HG03280 (cell line): ENCODE data around the gene RITA1.

ENCODE experiments used
- ATAC-seq: cut with Tn5 transposase; IDR thresholded peaks from one replicate; pipeline ENCODE4 v1.9.1; 2021; ENCODE audit warnings: mild to moderate bottlenecking, moderate library complexity; ENCODE audit not compliant: unreplicated experiment

RITA1 gene

GRCh38 chr12:113173081-113173698, 12.3 kb upstream of the RITA1 start:
- no peak for ATAC-seq

GRCh38 chr12:113174461-113175384, 10.8 kb upstream of the RITA1 start:
- no peak for ATAC-seq

- ATAC-seq: no peak
Observed at GRCh38 chr12:113179023-113179422, 6.5 kb upstream of the RITA1 start.

DNA sequence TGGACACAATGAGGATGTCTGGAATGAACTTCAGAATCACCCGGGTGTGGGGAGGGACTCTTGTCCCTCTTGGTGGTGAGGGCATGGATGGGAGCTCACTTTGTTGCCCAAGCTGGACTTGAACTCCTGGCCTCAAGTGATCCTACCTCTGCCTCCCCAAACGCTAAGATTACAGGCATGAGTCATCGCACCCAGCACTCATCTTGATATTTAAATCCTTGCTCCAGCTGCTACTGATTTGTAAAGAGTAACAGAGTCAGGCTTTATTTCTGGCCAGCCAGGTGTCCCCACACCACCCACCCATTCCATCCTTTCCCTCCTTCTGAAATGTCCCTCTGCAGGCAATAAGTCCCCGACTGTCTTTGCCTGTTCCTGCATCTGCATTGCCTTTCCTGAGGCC, 5.2 kb upstream of the RITA1 start:
- ATAC-seq: no peak

- ATAC-seq: no peak
Observed at GRCh38 chr12:113181975-113182374, 3.5 kb upstream of the RITA1 start.

GRCh38 chr12:113183030-113183589, 2.4 kb upstream of the RITA1 start:
- ATAC-seq: no peak

GRCh38 chr12:113184098-113184899, 1.2 kb upstream of the RITA1 start:
- peak; percentile 47 for ATAC-seq

- peak; percentile 86 for ATAC-seq
Observed at GRCh38 chr12:113184900-113185179, 681 bp upstream of the RITA1 start.

- ATAC-seq: peak; percentile 3
Observed at GRCh38 chr12:113186033-113186365, 478 bp downstream of the RITA1 start.

- no peak for ATAC-seq
Observed at GRCh38 chr12:113186666-113187325, 1.3 kb downstream of the RITA1 start.

GRCh38 chr12:113189361-113189760, 3.8 kb downstream of the RITA1 start:
- no peak for ATAC-seq

DNA sequence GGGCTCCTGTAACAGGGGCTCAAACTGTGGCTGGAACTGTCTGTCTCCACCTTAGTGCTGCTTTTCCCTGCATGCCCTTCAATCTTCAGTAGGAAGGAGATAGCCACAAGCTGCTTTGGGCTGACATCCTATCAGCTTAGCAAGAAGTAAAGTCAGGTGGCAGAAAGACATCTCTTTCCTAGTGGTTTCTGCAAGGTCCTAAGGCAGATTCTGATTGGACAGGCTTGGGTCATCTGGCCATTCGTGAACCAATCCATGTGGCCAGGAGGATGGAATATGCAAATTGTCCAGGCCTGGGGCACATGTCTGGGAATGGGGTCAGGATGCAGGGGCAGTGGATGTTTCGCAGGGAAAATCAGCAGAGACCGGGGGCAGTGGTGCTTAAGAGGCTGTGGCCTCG, 5.2 kb downstream of the RITA1 start:
- no peak for ATAC-seq

DNA sequence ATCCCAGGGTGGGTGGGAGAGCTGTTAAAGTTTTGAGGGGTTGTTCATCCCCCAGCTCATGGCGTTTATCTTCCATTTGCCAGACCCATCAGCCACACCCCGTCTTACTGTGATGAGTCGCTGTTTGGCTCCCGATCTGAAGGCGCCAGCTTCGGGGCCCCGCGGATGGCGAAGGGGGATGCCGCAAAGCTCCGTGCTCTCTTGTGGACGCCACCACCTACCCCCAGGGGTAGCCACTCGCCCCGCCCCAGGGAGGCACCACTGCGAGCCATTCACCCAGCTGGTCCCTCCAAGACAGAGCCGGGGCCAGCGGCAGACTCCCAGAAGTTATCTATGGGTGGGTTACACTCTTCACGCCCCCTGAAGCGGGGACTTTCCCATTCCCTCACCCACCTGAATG, 5.7 kb downstream of the RITA1 start:
- no peak for ATAC-seq

DNA sequence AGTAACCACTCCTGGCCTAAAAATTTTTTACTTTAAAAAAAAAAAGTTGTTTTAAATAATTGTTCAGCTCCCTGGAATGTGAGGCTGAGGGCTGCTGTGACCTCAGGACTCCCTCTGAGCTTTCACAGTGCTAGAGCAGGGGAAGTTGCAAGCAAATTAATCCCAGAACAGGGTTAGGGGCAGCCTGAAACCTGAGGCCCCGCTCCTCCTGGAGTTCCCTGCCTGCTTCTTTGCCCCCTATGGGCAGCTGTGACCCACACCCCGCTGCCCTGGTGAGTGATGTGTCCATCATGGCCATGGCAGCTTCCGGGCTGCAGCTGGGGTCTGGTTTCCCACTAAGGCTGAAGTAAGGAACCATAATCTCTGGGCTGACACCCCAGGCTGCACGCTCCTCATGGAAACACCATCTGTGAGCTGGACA, 9.5 kb downstream of the RITA1 start:
- no peak for ATAC-seq

DNA sequence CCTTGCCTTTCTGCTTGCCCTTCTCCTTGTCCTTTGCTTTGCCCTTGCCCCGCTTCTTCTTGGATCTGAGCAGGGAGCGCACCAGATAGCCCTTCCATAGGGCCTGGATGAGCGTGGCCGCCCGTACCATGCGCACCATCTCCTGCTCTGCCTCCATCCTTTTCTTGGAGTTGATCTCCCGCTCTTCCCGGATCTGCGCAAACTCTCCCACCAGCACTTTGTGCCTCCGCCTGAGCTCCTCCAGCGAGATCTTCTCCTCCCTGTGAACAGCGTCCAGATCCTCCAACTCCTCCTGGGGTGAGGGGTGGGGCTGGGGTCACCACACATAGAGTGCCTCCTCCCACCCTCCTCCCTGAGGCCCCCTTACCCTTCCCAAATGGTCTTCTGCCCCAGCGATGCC, 10.1 kb downstream of the RITA1 start:
- no peak for ATAC-seq

DNA sequence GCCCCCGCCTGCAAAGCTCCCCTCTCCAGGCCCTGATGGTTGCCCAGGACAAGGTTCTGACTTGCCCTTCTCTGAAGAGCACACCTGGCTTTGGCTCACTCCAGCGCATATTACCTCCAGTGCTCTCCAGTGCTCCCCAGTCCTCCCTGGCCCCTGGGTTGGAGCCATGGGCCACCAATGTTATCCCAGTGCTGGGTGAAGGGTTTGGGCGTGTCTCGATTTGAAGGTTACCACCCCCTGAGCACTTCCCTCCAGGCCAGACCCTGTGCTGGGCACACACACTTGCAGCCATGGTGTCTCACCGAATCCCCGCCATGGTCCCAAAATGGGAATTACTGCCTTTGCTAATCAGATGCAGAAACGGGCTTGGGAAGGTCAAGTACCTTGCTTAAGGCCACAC, 11.1 kb downstream of the RITA1 start:
- ATAC-seq: no peak

GRCh38 chr12:113196990-113197389, 11.5 kb downstream of the RITA1 start:
- peak; percentile 79 for ATAC-seq

DNA sequence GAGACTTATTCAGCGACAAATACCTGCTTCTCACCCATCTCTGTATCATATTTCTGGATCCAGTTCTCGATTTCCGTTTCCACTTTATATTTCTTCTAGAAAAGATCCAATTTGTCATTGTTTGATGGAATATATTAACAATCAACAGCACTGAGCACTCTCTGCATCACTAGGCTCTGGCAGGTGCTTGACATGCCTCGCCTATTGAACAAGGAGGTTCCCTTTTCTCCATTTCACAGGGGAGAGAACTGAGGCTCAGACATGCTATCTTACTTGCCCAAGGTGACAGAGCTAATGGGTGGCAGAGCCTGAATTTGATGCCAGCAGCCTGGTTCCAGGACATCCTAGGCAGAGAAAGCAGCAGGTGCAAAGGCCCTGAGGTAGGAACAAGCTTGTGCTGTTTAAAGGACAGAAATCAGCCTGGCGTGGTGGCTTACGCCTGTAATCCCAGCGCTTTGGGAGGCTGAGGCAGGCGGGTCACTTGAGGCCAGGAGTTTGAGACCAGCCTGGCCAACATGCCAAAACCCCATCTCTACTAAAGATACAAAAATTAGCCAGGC, 12.1 kb downstream of the RITA1 start:
- no peak for ATAC-seq

DNA sequence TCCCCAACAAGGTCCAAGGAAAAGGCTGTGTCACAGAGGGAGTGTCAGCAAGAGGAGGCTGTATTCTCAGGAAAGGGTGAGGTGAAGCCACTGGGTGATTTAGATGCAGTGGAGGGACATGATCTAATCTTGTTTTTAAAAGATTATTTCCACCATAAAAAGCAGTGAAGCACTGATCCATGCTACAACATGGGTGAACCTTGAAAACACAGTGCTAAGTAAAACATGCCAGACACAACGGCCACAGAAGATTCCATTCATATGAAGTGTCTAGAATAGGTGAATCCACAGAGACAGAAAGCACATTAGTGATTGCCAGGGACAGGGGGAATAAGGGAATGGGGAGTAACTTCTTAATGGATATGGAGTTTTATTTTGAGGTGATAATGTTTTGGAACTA, 12.8 kb downstream of the RITA1 start:
- ATAC-seq: no peak

GRCh38 chr12:113200021-113200797, 14.7 kb downstream of the RITA1 start:
- no peak for ATAC-seq
